ENCODE data around the gene PLCD1.

GRCh38 chr3:38026856-38027255 is 2.6 kb downstream of the PLCD1 start:
- TF ChIP-seq CTCF (IDR thresholded peaks at IDR 0.05) (no peak), POLR2A (IDR thresholded peaks at IDR 0.05) (no peak)

Data from body of pancreas (tissue), 4 donors.